Esophagus (tissue), 2 donors: ENCODE data around the gene HOXC4. TPM values are rescaled to one million over a fixed set of nuclear protein-coding genes. Genes with fewer than 3 reads are reported as not detected.

ENCODE experiments used
- H3K27ac ChIP-seq, 2 donors: one replicate each; pipeline ENCODE4 v1.5.1; 2013; ENCODE audit warnings: low read depth in 2 of 2, mild to moderate bottlenecking in 2 of 2, inconsistent platforms in 1 of 2, low read length in 1 of 2, moderate library complexity in 1 of 2
- H3K27me3 ChIP-seq, 2 donors: one replicate each; pipeline ENCODE4 v1.6.1; 2013; ENCODE audit warnings: low read length in 2 of 2, control low read depth in 1 of 2, mild to moderate bottlenecking in 1 of 2; ENCODE audit not compliant: insufficient read depth in 2 of 2, control insufficient read depth in 1 of 2
- H3K36me3 ChIP-seq, 2 donors: one replicate each; pipeline ENCODE4 v1.6.1; 2013; ENCODE audit warnings: low read length in 1 of 2; ENCODE audit not compliant: control insufficient read depth in 2 of 2, insufficient read depth in 2 of 2
- H3K4me1 ChIP-seq, 2 donors: one replicate each; pipeline ENCODE4 v1.6.1; 2013; ENCODE audit warnings: low read length in 1 of 2; ENCODE audit not compliant: control insufficient read depth in 2 of 2, insufficient read depth in 2 of 2
- H3K4me3 ChIP-seq, 2 donors: one replicate each; pipeline ENCODE4 v1.5.1; 2013; ENCODE audit warnings: low read length in 2 of 2, mild to moderate bottlenecking in 2 of 2, low read depth in 1 of 2, moderate library complexity in 1 of 2
- H3K9me3 ChIP-seq, 2 donors: one replicate each; pipeline ENCODE4 v1.6.1; 2013; ENCODE audit warnings: mild to moderate bottlenecking in 2 of 2, low read depth in 1 of 2, low read length in 1 of 2, moderate library complexity in 1 of 2; ENCODE audit not compliant: control insufficient read depth in 2 of 2, insufficient read depth in 1 of 2
- WGBS, 2 donors: extraction: QIAGEN DNeasy Blood & Tissue Kit; methylation state at CpG; one replicate each; pipeline ENCODE4 v1.1.7; 2013; 5-methylcytosine and 5-hydroxymethylcytosine counted together
- polyA plus RNA-seq, 2 donors: library from polyadenylated mRNA; stranded (reverse); fragments of 200-250 nt; gene quantifications; one replicate each; pipeline ENCODE4 v1.2.3, GENCODE V29; 2013
- donor health status: healthy with polysubstance abuse.
- donor health status: Bipolar disorder and iron deficiency.

Gene HOXC4
- polyA plus RNA-seq, 2 donors: 3.3 to 3.7 TPM

DNA sequence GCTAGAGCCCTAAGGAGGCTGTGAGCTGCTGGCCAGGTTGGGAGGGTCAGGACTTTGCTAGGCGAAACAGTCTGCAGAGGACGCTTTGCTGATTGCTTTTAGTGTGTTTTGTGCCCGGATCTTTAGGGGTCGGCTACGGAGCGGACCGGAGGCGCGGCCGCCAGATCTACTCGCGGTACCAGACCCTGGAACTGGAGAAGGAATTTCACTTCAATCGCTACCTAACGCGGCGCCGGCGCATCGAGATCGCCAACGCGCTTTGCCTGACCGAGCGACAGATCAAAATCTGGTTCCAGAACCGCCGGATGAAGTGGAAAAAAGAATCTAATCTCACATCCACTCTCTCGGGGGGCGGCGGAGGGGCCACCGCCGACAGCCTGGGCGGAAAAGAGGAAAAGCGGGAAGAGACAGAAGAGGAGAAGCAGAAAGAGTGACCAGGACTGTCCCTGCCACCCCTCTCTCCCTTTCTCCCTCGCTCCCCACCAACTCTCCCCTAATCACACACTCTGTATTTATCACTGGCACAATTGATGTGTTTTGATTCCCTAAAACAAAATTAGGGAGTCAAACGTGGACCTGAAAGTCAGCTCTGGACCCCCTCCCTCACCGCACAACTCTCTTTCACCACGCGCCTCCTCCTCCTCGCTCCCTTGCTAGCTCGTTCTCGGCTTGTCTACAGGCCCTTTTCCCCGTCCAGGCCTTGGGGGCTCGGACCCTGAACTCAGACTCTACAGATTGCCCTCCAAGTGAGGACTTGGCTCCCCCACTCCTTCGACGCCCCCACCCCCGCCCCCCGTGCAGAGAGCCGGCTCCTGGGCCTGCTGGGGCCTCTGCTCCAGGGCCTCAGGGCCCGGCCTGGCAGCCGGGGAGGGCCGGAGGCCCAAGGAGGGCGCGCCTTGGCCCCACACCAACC is 23.9 kb upstream of the HOXC4 start:
- WGBS, 2 donors: 36 to 42% methylated on average over 53 of the region's 53 CpGs
- Histone ChIP-seq H3K4me1 (peaks cover 0 to 3% of the 10 kb centered on the region in 2 donors), H3K4me3 (peak overlapping the region; percentile 33 to 55), H3K9me3 (no peaks in the 10 kb centered on the region), H3K36me3 (no peaks in the 10 kb centered on the region), H3K27ac (peak overlapping the region in 1 of 2 donors; percentile 30), H3K27me3 (peaks cover 0 to 5% of the 10 kb centered on the region in 2 donors)

DNA sequence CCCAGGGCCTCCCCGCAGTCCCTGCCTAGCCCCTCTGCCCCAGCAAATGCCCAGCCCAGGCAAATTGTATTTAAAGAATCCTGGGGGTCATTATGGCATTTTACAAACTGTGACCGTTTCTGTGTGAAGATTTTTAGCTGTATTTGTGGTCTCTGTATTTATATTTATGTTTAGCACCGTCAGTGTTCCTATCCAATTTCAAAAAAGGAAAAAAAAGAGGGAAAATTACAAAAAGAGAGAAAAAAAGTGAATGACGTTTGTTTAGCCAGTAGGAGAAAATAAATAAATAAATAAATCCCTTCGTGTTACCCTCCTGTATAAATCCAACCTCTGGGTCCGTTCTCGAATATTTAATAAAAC is 23.2 kb upstream of the HOXC4 start:
- no peak overlapping the region for H3K27ac ChIP-seq
- 57 to 62% methylated on average over 7 of the region's 7 CpGs for WGBS, 2 donors
- H3K4me3 ChIP-seq: no peak overlapping the region
- H3K36me3 ChIP-seq: no peaks in the 10 kb centered on the region
- peaks cover 0 to 5% of the 10 kb centered on the region in 2 donors for H3K27me3 ChIP-seq
- H3K9me3 ChIP-seq: no peaks in the 10 kb centered on the region
- peaks cover 0 to 3% of the 10 kb centered on the region in 2 donors for H3K4me1 ChIP-seq

DNA sequence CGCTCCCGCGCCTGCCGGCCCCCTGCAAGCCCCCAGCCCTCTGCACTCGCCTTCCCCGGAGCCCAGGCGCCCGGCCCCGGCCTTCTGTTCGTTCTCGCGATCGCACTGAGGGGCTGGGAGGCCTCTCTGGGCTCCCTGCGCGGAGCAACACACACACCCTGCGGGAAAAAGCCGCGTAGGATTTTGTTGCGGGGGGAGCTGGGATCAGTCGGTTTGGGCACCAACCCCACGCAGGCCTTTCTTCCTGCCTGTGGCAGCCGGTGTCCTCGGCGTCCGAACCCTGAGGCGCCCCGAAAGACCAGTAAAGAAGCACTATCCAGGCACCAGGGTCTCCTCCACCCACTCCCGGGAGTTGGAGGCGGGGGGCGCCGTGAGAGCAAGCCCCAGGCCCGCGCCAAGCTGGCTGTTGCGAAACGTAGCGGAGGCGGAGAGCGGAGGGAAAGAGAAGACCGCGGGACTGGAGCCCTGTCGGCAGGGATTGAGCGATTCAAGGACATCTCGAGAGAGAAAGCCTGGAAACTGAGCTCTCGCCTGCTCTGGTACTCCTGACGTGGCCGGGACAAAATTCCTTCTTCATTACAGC is 22.7 kb upstream of the HOXC4 start:
- H3K9me3 ChIP-seq: no peaks in the 10 kb centered on the region
- H3K27me3 ChIP-seq: peaks cover 0 to 5% of the 10 kb centered on the region in 2 donors
- 26 to 50% methylated on average over 46 of the region's 46 CpGs for WGBS, 2 donors
- H3K27ac ChIP-seq: no peak overlapping the region
- no peak overlapping the region for H3K4me3 ChIP-seq
- H3K36me3 ChIP-seq: no peaks in the 10 kb centered on the region
- peaks cover 0 to 8% of the 10 kb centered on the region in 2 donors for H3K4me1 ChIP-seq

DNA sequence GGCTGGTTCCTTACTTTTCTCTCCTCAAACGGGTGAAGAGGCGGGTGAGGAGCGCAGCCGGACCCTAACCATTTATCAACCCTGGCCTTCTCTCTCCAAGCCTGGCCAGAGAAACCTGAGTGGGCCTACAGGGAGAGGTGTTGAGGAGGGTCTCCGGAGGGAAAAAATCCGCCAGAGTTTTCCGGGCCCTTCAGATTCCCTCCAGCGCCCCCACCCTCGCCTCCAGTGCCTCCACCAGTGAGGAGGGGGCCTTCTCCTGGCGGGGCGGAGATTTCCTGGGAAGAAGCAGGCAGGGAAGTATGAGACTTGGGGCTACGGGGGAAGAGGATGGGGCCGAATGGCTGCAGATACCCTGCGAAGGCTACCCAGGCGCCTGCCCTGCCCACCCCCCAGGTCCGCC is 22.2 kb upstream of the HOXC4 start:
- no peak overlapping the region for H3K4me3 ChIP-seq
- 69 to 79% methylated on average over 16 of the region's 16 CpGs for WGBS, 2 donors
- no peaks in the 10 kb centered on the region for H3K9me3 ChIP-seq
- H3K27ac ChIP-seq: no peak overlapping the region
- peaks cover 0 to 8% of the 10 kb centered on the region in 2 donors for H3K4me1 ChIP-seq
- H3K27me3 ChIP-seq: peaks cover 0 to 5% of the 10 kb centered on the region in 2 donors
- H3K36me3 ChIP-seq: no peaks in the 10 kb centered on the region

- WGBS, 2 donors: 39 to 46% methylated on average over 6 of the region's 6 CpGs
- Histone ChIP-seq H3K4me3 (no peak overlapping the region), H3K27me3 (peaks cover 0 to 4% of the 10 kb centered on the region in 2 donors), H3K36me3 (no peaks in the 10 kb centered on the region), H3K27ac (no peak overlapping the region), H3K9me3 (no peaks in the 10 kb centered on the region), H3K4me1 (peaks cover 0 to 10% of the 10 kb centered on the region in 2 donors)
Observed at GRCh38 chr12:54032086-54032619, 21.5 kb upstream of the HOXC4 start.

DNA sequence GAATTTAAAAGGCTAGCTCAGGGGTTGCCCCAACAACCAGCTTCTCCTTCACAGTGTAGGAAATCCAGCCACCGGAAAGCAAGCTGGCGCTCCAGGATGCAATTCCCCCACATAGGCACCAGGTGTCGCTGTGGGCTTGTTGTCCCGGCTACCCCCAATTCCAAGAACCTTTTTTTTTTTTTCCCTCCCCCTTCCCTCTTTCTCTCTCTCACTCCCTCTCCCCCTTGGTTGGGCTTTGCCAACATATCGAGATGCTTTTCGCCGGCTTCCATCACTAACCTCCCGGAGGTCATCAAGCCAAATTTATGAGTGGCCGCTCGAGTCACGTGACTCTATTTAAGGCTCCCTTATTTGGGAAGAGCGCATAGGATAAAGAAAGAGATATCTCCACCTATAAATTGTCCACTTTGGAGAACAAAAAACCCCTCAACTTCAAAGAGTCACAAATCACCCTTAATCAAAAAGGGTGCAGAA is 21.0 kb upstream of the HOXC4 start, which contains the start of gene HOXC5:
Gene HOXC5, plus strand, starts transcription at position 424 of the 474 bp plus-strand sequence. CDS start 73 bp downstream, outside the sequence.
- peak within 1 kb of the TSS; percentile 29 to 53 for H3K4me3 ChIP-seq
- peak within 1 kb of the TSS; percentile 42 to 86 for H3K27ac ChIP-seq

DNA sequence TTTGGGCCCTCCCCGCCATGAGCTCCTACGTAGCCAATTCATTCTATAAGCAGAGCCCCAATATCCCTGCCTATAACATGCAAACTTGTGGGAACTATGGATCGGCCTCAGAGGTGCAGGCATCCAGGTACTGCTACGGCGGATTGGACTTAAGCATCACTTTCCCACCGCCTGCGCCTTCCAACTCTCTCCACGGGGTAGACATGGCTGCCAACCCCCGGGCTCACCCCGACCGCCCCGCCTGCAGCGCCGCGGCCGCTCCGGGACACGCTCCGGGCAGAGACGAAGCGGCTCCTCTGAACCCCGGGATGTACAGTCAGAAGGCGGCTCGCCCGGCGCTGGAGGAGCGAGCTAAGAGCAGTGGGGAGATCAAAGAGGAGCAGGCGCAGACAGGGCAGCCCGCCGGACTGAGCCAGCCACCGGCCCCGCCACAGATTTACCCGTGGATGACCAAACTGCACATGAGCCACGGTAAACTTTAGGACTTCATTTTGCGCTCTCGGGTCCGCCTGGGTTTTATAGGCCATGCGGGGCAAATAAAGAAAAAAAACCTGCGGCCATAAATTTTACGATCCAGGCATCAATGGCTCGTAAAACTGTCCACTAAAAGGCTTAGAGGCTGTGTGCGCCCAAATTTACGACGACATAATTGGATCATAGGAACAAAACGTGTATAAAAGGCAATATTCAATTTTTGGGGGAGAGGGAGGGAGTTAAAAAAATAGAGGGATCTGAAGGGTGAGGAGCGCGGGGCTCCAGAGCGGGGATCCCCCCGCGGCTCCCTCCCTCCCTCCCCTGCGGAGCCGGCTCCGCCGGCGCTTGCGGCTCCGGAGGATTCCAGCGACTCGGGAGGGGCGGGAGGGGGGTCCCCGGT is 20.3 kb upstream of the HOXC4 start:
- H3K9me3 ChIP-seq: no peaks in the 10 kb centered on the region
- peaks cover 0 to 4% of the 10 kb centered on the region in 2 donors for H3K27me3 ChIP-seq
- H3K4me1 ChIP-seq: peaks cover 0 to 13% of the 10 kb centered on the region in 2 donors

More for the DNA sequence above, 21.0 kb upstream of the HOXC4 start, which contains the start of gene HOXC5:
- H3K9me3 ChIP-seq: no peaks in the 10 kb centered on the region
- H3K27me3 ChIP-seq: peaks cover 0 to 4% of the 10 kb centered on the region in 2 donors
- 2 to 3% methylated on average over 12 of the region's 12 CpGs for WGBS, 2 donors
- peaks cover 0 to 10% of the 10 kb centered on the region in 2 donors for H3K4me1 ChIP-seq
- H3K36me3 ChIP-seq: no peaks in the 10 kb centered on the region

GRCh38 chr12:54033980-54034784 is 19.5 kb upstream of the HOXC4 start:
- peak overlapping the region; percentile 38 to 42 for H3K27ac ChIP-seq
- peaks cover 0 to 18% of the 10 kb centered on the region in 2 donors for H3K4me1 ChIP-seq
- no peaks in the 10 kb centered on the region for H3K36me3 ChIP-seq
- peaks cover 0 to 4% of the 10 kb centered on the region in 2 donors for H3K27me3 ChIP-seq
- WGBS, 2 donors: 11 to 18% methylated on average over 54 to 57 of the region's 57 CpGs
- H3K9me3 ChIP-seq: no peaks in the 10 kb centered on the region
- H3K4me3 ChIP-seq: peak overlapping the region; percentile 19 to 53

More for the DNA sequence above, 20.3 kb upstream of the HOXC4 start:
- WGBS, 2 donors: 2 to 3% methylated on average over 46 to 61 of the region's 61 CpGs
- H3K4me3 ChIP-seq: peak overlapping the region; percentile 29 to 53
- H3K27ac ChIP-seq: peak overlapping the region; percentile 42 to 86
- no peaks in the 10 kb centered on the region for H3K36me3 ChIP-seq
